HG03354 (cell line): ENCODE measurements around the gene MLX.
"Not testable (repeated sequence)": the region's sequence is repeated elsewhere in the genome, so short reads cannot be mapped to it uniquely, and the experiment has no call there.

ENCODE experiments used
- ATAC-seq: cut with Tn5 transposase; IDR thresholded peaks from one replicate; pipeline ENCODE4 v1.9.1; 2021; ENCODE audit warnings: mild to moderate bottlenecking; ENCODE audit not compliant: unreplicated experiment, poor library complexity, severe bottlenecking

Gene MLX

GRCh38 chr17:42553866-42554249 is 13.0 kb upstream of the MLX start:
- no peak for ATAC-seq

DNA sequence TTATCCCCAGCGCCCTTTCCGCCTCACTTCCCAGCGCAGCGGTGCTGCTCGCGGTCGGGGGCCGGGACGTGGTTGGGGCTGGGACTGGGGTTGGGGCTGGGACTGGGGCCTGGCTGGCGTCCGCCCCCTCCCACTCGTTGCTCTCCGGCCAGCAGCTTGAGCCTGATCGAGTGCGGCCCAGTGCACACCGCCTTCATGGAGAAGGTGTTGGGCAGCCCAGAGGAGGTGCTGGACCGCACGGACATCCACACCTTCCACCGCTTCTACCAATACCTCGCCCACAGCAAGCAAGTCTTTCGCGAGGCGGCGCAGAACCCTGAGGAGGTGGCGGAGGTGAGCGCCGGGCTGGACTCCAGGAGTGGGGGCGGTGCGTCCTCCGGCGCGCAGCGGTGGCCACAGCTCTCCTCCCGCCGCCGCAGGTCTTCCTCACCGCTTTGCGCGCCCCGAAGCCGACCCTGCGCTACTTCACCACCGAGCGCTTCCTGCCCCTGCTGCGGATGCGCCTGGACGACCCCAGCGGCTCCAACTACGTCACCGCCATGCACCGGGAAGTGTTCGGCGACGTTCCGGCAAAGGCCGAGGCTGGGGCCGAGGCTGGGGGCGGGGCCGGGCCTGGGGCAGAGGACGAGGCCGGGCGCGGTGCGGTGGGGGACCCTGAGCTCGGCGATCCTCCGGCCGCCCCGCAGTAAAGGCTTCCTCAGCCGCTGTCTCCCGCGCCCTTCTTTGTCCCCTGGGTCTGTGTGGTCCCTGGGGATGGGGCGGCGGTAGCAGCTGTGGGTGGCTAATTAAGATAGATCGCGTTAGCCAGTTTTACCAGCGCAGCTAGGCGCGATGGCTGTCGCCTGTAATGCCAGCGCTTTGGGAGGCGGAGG is 12.4 kb upstream of the MLX start:
- ATAC-seq, result peak; percentile 83

GRCh38 chr17:42555122-42555622 is 11.7 kb upstream of the MLX start:
- peak; percentile 11 for ATAC-seq

- ATAC-seq, result not testable (repeated sequence)
Observed at GRCh38 chr17:42555961-42556617, 10.8 kb upstream of the MLX start.

DNA sequence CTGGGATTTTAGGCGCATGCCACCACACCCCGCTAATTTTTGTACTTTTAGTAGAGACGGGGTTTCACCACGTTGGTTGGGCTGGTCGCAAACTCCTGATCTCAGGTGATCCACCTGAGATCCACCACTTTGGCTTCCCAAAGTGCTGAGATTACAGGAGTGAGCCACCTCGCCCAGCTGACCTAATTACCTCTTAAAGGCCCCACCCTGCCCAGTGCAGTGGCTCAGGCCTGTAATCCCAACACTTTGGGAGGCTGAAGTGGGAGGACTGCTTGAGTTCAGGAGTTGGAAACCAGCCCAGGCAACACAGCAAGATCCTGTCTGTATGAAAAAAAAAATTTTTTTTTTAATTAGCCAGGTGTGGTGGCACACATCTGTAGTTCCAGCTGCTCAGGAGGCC is 7.8 kb upstream of the MLX start:
- ATAC-seq, result no peak

- ATAC-seq, result no peak
Observed at GRCh38 chr17:42560246-42560645, 6.7 kb upstream of the MLX start.

GRCh38 chr17:42561897-42562387 is 5.0 kb upstream of the MLX start, which contains the start of gene COASY:
TSS of gene COASY (plus strand) at chr17:42562148. CDS start at chr17:42562623, 475 bp downstream.
- ATAC-seq, result peak; percentile 52

DNA sequence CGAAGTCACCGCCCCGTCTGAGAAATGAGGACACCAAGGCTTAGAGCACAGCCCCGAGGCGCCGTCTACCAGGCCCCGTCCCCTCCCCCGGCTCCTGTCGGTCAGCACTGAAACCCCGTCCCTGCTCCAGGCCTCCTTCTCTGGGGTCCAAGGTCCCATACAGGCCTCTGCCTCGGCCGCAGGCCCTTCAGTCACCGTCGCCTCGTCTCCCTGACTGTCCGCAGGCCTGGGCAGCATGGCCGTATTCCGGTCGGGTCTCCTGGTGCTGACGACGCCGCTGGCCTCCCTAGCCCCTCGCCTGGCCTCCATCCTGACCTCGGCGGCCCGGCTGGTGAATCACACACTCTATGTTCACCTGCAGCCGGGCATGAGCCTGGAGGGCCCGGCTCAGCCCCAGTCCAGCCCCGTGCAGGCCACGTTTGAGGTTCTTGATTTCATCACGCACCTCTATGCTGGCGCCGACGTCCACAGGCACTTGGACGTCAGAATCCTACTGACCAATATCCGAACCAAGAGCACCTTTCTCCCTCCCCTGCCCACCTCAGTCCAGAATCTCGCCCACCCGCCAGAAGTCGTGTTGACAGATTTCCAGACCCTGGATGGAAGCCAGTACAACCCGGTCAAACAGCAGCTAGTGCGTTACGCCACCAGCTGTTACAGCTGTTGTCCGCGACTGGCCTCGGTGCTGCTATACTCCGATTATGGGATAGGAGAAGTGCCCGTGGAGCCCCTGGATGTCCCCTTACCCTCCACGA is 4.3 kb upstream of the MLX start:
- ATAC-seq, result no peak

- ATAC-seq, result no peak
Observed at GRCh38 chr17:42563143-42563509, 3.8 kb upstream of the MLX start.

GRCh38 chr17:42563543-42563942 is 3.4 kb upstream of the MLX start:
- no peak for ATAC-seq

DNA sequence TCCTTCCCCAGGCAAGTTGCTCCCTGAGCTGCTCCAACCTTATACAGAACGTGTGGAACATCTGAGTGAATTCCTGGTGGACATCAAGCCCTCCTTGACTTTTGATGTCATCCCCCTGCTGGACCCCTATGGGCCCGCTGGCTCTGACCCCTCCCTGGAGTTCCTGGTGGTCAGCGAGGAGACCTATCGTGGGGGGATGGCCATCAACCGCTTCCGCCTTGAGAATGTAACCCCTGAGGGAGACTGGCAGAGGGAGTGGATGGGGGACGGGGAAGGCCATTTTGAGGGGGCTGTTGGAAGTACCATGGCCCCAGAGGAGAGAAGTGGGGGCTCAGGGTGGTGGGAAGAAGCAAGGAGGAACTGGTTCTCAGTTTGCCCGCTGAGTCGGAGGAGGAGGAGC is 3.0 kb upstream of the MLX start:
- no peak for ATAC-seq

GRCh38 chr17:42564815-42565522 is 1.9 kb upstream of the MLX start:
- no peak for ATAC-seq

GRCh38 chr17:42565523-42566214 is 1.2 kb upstream of the MLX start:
- ATAC-seq, result no peak

- ATAC-seq, result peak; percentile 4
Observed at GRCh38 chr17:42566215-42566882, 551 bp upstream of the MLX start.

GRCh38 chr17:42568341-42569111 is 1.6 kb downstream of the MLX start:
- ATAC-seq, result no peak

DNA sequence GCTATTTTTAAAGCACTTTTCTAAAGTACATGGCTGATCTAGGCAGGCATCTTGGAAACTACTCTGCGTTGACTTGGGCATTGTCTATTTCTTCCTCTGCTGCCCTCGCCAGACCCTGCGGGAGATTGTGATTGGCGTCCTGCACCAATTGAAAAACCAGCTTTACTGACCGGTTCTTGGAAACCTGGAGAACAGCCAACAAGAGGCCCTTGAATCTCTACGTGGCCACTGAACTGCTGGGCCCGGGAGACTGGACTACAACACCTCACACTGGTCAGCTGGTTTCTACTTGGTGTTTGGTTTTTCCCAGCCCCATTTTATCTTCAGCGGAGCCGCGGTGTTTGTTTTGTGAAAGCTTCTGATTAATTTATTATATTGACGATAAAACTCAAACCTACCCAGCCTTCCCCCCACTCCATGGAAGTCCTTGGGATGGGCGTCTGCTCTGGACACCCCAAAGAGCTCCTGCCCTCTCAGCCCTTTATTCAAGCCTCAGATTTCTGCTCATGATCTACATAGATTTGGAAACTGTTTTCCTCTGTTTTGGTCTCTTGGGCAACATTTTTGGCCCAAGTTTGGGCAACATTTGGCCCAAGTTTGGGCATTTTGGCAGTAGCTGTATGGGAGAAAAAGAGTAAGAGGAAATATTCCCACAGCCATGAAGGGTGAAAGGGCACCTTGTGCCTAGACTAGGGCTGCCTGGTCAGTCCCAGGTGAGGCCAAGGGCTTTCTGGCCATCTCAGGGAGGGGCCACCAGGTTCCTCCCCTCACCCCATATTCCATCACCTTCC is 4.7 kb downstream of the MLX start:
- no peak for ATAC-seq

DNA sequence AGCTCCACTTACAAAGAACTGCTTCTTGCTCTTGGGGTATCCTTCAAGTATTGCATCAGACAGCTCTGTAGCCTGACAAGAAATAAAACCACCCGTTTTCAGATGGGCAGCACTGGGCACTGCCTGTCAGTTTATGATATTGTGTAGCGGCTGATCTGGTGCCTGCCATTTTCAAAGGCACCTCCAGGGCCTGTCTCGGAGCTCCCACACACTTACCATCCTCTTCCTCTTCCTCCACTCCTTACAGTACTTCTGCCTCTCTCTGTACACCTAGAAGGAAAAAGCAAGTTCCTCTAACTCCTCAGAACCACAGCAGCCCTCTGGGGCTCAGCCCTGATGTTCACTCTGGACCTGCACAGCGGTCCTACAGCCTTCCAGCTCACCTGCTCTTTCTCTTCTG is 6.2 kb downstream of the MLX start:
- no peak for ATAC-seq
